H1 (cell line): ENCODE measurements around the gene PASK. TPM values are rescaled to one million over a fixed set of nuclear protein-coding genes. Genes with fewer than 3 reads are reported as not detected.

Experiments
- CTCF ChIA-PET: fragments of 300-600 bp; sonication (Branson Sonifier 250); formaldehyde crosslinking; loops from one replicate; lab custom pipeline; 2021; ENCODE audit not compliant: partially characterized antibody; lab: Charles Lee
- POLR2A ChIA-PET: fragments of 300-600 bp; sonication (Branson Sonifier 250); formaldehyde crosslinking; loops from one replicate; lab custom pipeline; 2021; ENCODE audit warnings: inconsistent platforms; ENCODE audit not compliant: partially characterized antibody; lab: Charles Lee
- DNase-seq, 2 experiments: peaks; one replicate each; pipeline versions ENCODE4 v3.0.0 to v3.0.0-alpha.2; 2010 to 2022; ENCODE audit warnings: low spot score in 2 of 2, low read depth in 1 of 2, mixed read lengths in 1 of 2
- FAIRE-seq: peaks from 2 replicates; lab custom pipeline; 2011; peaks lifted over from hg19 to GRCh38; lab: Jason Lieb, UNC
- H2AFZ ChIP-seq: 2 replicates; pipeline ENCODE4 v1.8.1; 2012; ENCODE audit warnings: low read length, inconsistent platforms
- H2AK5ac ChIP-seq: 2 replicates; pipeline ENCODE4 v1.6.1; 2013; ENCODE audit warnings: low read depth, low read length
- H2BK120ac ChIP-seq: replicated peaks from 2 replicates; pipeline ENCODE3; 2013; ENCODE audit warnings: low read depth, low read length, inconsistent platforms
- H2BK12ac ChIP-seq: 2 replicates; pipeline ENCODE4 v1.6.1; 2013; ENCODE audit warnings: low read depth, low read length
- H2BK15ac ChIP-seq: 2 replicates; pipeline ENCODE4 v1.6.1; 2013; ENCODE audit warnings: low read length
- H2BK20ac ChIP-seq: 2 replicates; pipeline ENCODE4 v1.6.1; 2013; ENCODE audit warnings: low read length
- H2BK5ac ChIP-seq: 2 replicates; pipeline ENCODE4 v1.6.1; 2013; ENCODE audit warnings: low read depth, low read length
- H3K14ac ChIP-seq: 2 replicates; pipeline ENCODE4 v1.6.1; 2013; ENCODE audit warnings: inconsistent platforms; ENCODE audit not compliant: insufficient read length
- H3K18ac ChIP-seq: 2 replicates; pipeline ENCODE4 v1.6.1; 2013; ENCODE audit warnings: low read length; ENCODE audit errors: extremely low read depth
- H3K23ac ChIP-seq: 2 replicates; pipeline ENCODE4 v1.6.1; 2013; ENCODE audit warnings: inconsistent platforms; ENCODE audit not compliant: insufficient read length
- H3K23me2 ChIP-seq: 2 replicates; pipeline ENCODE4 v1.6.1; 2013; ENCODE audit warnings: low read depth, low read length
- H3K27ac ChIP-seq: 2 replicates; pipeline ENCODE4 v1.6.1; 2011; ENCODE audit warnings: low read depth, low read length, inconsistent platforms
- H3K27me3 ChIP-seq, 4 experiments: replicated peaks in 1 of 4; 1 replicate in 1 of 4; 2 replicates in 3 of 4; pipeline versions ENCODE4 v1.6.1 to v1.8.1; 2011 to 2013; ENCODE audit warnings: low read length in 3 of 4, mild to moderate bottlenecking in 3 of 4, inconsistent platforms in 2 of 4, mixed read lengths in 2 of 4, moderate library complexity in 1 of 4; ENCODE audit not compliant: control insufficient read depth in 3 of 4, insufficient read depth in 3 of 4; ENCODE audit errors: extremely low read depth in 1 of 4
- H3K36me3 ChIP-seq, 4 experiments: 2 replicates each; pipeline versions ENCODE4 v1.6.1 to v1.8.1; 2011 to 2013; ENCODE audit warnings: mild to moderate bottlenecking in 4 of 4, low read length in 3 of 4, moderate library complexity in 2 of 4, control low read depth in 1 of 4, inconsistent platforms in 1 of 4; ENCODE audit not compliant: insufficient read depth in 4 of 4, control insufficient read depth in 2 of 4
- H3K4ac ChIP-seq: replicated peaks from 2 replicates; pipeline ENCODE3; 2013; ENCODE audit warnings: low read length, low read depth, mixed read lengths, inconsistent platforms; ENCODE audit not compliant: insufficient read length
- H3K4me1 ChIP-seq, 4 experiments: replicated peaks in 1 of 4; 1 replicate in 1 of 4; 2 replicates in 3 of 4; pipeline versions ENCODE4 v1.6.1 to v1.8.1; 2011 to 2013; ENCODE audit warnings: low read length in 3 of 4, inconsistent platforms in 2 of 4, mixed read lengths in 1 of 4; ENCODE audit not compliant: insufficient read depth in 4 of 4, control insufficient read depth in 3 of 4
- H3K4me2 ChIP-seq, 2 experiments: 2 replicates each; pipeline versions ENCODE4 v1.6.1 to v1.8.1; 2011 to 2013; ENCODE audit warnings: low read depth in 2 of 2, low read length in 2 of 2, control low read depth in 1 of 2, inconsistent platforms in 1 of 2, mild to moderate bottlenecking in 1 of 2; ENCODE audit not compliant: insufficient read depth in 1 of 2
- H3K4me3 ChIP-seq, 4 experiments: fragments of 200-600, 300-600 bp in 1 of 4; sonication (generic), shearing (Covaris generic), sonication (Bioruptor Twin) in 1 of 4; 2 replicates each; pipeline versions ENCODE4 v1.5.1 to v1.8.1; 2011 to 2016; ENCODE audit warnings: low read length in 4 of 4, low read depth in 3 of 4, control low read depth in 2 of 4, inconsistent platforms in 2 of 4, mild to moderate bottlenecking in 2 of 4, mixed read lengths in 1 of 4, moderate library complexity in 1 of 4; ENCODE audit not compliant: insufficient read depth in 2 of 4; ENCODE audit errors: extremely low read depth in 1 of 4
- H3K56ac ChIP-seq: replicated peaks from 2 replicates; pipeline ENCODE3; 2013; ENCODE audit warnings: low read depth, mild to moderate bottlenecking, mixed read lengths, low read length, inconsistent platforms; ENCODE audit not compliant: insufficient read length
- H3K79me1 ChIP-seq: 2 replicates; pipeline ENCODE4 v1.6.1; 2013; ENCODE audit warnings: low read depth, low read length, control low read depth
- H3K79me2 ChIP-seq, 2 experiments: 2 replicates each; pipeline versions ENCODE4 v1.6.1 to v1.8.1; 2012 to 2013; ENCODE audit warnings: low read length in 2 of 2, mild to moderate bottlenecking in 2 of 2, inconsistent platforms in 1 of 2; ENCODE audit not compliant: insufficient read depth in 2 of 2, control insufficient read depth in 1 of 2
- H3K9ac ChIP-seq, 4 experiments: replicated peaks in 1 of 4; 1 replicate in 1 of 4; 2 replicates in 3 of 4; pipeline versions ENCODE4 v1.6.1 to v1.8.1; 2011 to 2013; ENCODE audit warnings: low read depth in 3 of 4, low read length in 3 of 4, control low read depth in 2 of 4, mild to moderate bottlenecking in 2 of 4, moderate library complexity in 2 of 4, inconsistent platforms in 1 of 4; ENCODE audit errors: extremely low read depth in 1 of 4
- H3K9me3 ChIP-seq, 2 experiments: 2 replicates each; pipeline versions ENCODE4 v1.6.1 to v1.8.1; 2012 to 2013; ENCODE audit warnings: mild to moderate bottlenecking in 2 of 2, moderate library complexity in 2 of 2, control low read depth in 1 of 2, inconsistent platforms in 1 of 2, low read depth in 1 of 2, low read length in 1 of 2, mixed read lengths in 1 of 2; ENCODE audit not compliant: insufficient read depth in 2 of 2
- H4K20me1 ChIP-seq, 2 experiments: replicated peaks in 1 of 2; 2 replicates each; pipeline versions ENCODE3 to v1.8.1; 2011 to 2013; ENCODE audit warnings: inconsistent platforms in 2 of 2, low read length in 2 of 2, mild to moderate bottlenecking in 1 of 2; ENCODE audit not compliant: insufficient read depth in 2 of 2, control insufficient read depth in 1 of 2
- H4K5ac ChIP-seq: 2 replicates; pipeline ENCODE4 v1.6.1; 2013; ENCODE audit warnings: low read length, low read depth, mixed read lengths, inconsistent platforms; ENCODE audit not compliant: insufficient read length
- H4K8ac ChIP-seq: 2 replicates; pipeline ENCODE4 v1.8.0; 2013; ENCODE audit warnings: mild to moderate bottlenecking, moderate library complexity, low read length, inconsistent platforms; ENCODE audit not compliant: insufficient read depth; ENCODE audit errors: extremely low read depth
- H4K91ac ChIP-seq: replicated peaks from 2 replicates; pipeline ENCODE3; 2013; ENCODE audit warnings: low read length, mixed read lengths, inconsistent platforms; ENCODE audit not compliant: insufficient read length
- EP300 ChIP-seq, 2 experiments: IDR thresholded peaks; 1 replicate in 1 of 2; 2 replicates in 1 of 2; pipeline ENCODE4 v1.6.1; 2011 to 2012; ENCODE audit warnings: low read depth in 2 of 2, low read length in 2 of 2, mild to moderate bottlenecking in 2 of 2, borderline replicate concordance in 1 of 2, inconsistent platforms in 1 of 2, moderate library complexity in 1 of 2
- KDM5A ChIP-seq: fragments of 200-600 bp; IDR thresholded peaks from 2 replicates; pipeline ENCODE4 v1.7.1; 2012; ENCODE audit warnings: mild to moderate bottlenecking, low read length, inconsistent platforms, mixed read lengths
- PHF8 ChIP-seq: fragments of 200-600 bp; sonication (generic); conservative IDR thresholded peaks from 2 replicates; pipeline ENCODE4 v1.7.1; 2012; ENCODE audit warnings: low read depth, mild to moderate bottlenecking, inconsistent platforms, low read length, moderate library complexity
- POLR2A ChIP-seq, 2 experiments: IDR thresholded peaks; 1 replicate in 1 of 2; 2 replicates in 1 of 2; pipeline ENCODE4 v1.6.1; 2011; ENCODE audit warnings: low read depth in 2 of 2, low read length in 2 of 2, mild to moderate bottlenecking in 2 of 2; ENCODE audit errors: control extremely low read depth in 1 of 2
- SAP30 ChIP-seq: fragments of 300-600 bp; sonication (generic); IDR thresholded peaks from 2 replicates; pipeline ENCODE4 v1.7.1; 2012; ENCODE audit warnings: low read length, moderate library complexity, mild to moderate bottlenecking, inconsistent platforms; ENCODE audit not compliant: insufficient read depth, insufficient replicate concordance
- SIX5 ChIP-seq: IDR thresholded peaks from 2 replicates; pipeline ENCODE4 v1.6.1; 2011; ENCODE audit warnings: mild to moderate bottlenecking, low read depth, low read length
- SP1 ChIP-seq: IDR thresholded peaks from 2 replicates; pipeline ENCODE4 v1.6.1; 2011; ENCODE audit warnings: low read depth, low read length
- ZNF274 ChIP-seq: IDR thresholded peaks from 2 replicates; pipeline ENCODE4 v1.7.0; 2012; ENCODE audit warnings: low read length, borderline replicate concordance; ENCODE audit errors: extremely low read depth
- WGBS, 2 experiments: shearing (Covaris generic) in 1 of 2; methylation state at CpG; one replicate each; pipeline versions ENCODE4 v1.1.6 to v1.1.7; 2013 to 2015; ENCODE audit warnings: low lambda C conversion rate in 2 of 2, mixed read lengths in 2 of 2, inconsistent platforms in 1 of 2, low coverage in 1 of 2, missing lambda C conversion rate in 1 of 2; ENCODE audit not compliant: insufficient replicate concordance in 2 of 2, insufficient coverage in 1 of 2, insufficient read length in 1 of 2; ENCODE audit errors: extremely low coverage in 1 of 2, missing lambda C conversion rate in 1 of 2; 5-methylcytosine and 5-hydroxymethylcytosine counted together
- polyA plus RNA-seq, 7 experiments: library from polyadenylated mRNA; depleted of rRNA in 3 of 7; stranded (reverse) in 5 of 7; unstranded in 2 of 7; fragments of >200 nt in 5 of 7; fragments of 200-250 nt in 2 of 7; gene quantifications; 1 replicate in 5 of 7; 2 replicates in 1 of 7; 4 replicates in 1 of 7; pipeline versions ENCODE4 v1.2.1 to v1.2.3, GENCODE V29; 2011 to 2013; ENCODE audit warnings: missing spikeins in 2 of 7, mixed read lengths in 2 of 7
- total RNA-seq: library from RNA; stranded (reverse); fragmentation: NEBNext Ultra II Directional; extraction: Animal tissue kit (Norgen Biotek cat#: 25700); gene quantifications from 2 replicates; pipeline ENCODE4 v1.2.1, GENCODE V29; 2021

PASK gene
- total and polyA plus RNA-seq, 2 of the 8 experiments (the other 6 are each of a cell fraction or from before 2014, with no cell fraction given) = 20.5 to 66.1 TPM

DNA sequence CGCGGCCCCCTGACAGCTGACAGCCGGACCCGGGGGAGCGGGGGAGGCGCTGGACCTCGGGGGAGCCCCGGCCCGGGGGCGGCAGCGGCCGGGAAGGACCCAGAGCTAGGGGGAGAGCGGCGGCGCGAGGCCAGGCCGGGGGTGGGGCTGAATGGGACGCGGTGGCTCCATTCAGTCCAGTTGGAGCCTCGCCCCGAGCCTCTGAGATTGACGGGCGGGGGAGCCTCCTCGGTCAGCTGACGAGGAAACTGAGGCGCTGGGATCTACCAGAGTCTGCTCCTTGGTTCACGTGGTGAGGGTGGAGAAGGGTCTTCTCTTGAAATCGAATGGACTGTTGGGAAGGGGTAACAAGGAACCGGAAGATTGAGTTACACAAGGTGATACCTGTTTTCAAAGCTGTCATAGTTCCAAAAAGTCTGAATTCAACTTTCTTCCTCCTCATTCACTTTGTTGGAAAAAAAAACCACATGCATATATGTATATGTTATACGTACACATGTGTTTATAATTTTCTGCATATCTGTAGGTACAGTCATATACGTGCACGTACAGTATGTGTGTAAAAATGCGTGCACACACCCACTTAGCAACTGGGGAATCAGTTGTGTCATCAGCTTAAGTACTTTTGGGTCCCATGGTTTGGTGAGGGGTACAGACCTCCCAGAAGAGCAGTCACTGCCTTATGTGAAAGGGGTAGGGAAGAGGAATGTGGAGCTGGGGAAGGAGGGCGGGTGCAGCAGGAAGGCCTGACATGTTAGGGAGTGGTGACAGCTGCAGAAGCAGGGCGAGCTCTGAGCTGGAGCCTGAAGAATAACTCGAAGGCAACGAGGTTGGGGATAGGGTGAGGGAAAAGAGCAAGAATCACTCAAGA, 1.6 kb upstream of the PASK start:
- TF ChIP-seq KDM5A (0 out of 2 replicates have a peak, but pooled peaks have one; percentile 62), SAP30 (peak; percentile 62), SP1 (no peak), PHF8 (no peak), EP300 (IDR thresholded peaks at IDR 0.05; ENCODE audit: borderline replicate concordance in 1 of 2, low read depth in 2 of 2, low read length in 2 of 2) (no peak), ZNF274 (no peak), POLR2A (IDR thresholded peaks at IDR 0.05; ENCODE audit: control extremely low read depth in 1 of 2, low read depth in 2 of 2, low read length in 2 of 2) (no peak), SIX5 (no peak)
- H3K9ac ChIP-seq = peak overlapping the region in 3 of 4 experiments; percentile 41 to 76 (median 59); a peak in 4 of 7 replicates
- no peak overlapping the region for H2BK15ac ChIP-seq
- no peak overlapping the region for H3K56ac ChIP-seq
- H3K18ac ChIP-seq = no peak overlapping the region
- H3K23me2 ChIP-seq = peaks cover 6% of the 10 kb centered on the region; the same call in 1 of the 2 replicates
- CTCF ChIA-PET = interaction anchor here (0.9 to 3.2 kb wide), 3 partner anchors 17 to 236 kb away, joined by 3 to 15 read pairs (median 6); no protein-coding TSS in a partner anchor
- H4K5ac ChIP-seq = no peak overlapping the region
- FAIRE-seq (no peak), DNase-seq (no peak)
- H3K4me1 ChIP-seq = peaks cover 0 to 11% (median 7%) of the 10 kb centered on the region in 4 experiments; a peak in 6 of 7 replicates
- H3K23ac ChIP-seq = no peak overlapping the region
- peaks cover 0 to 30% of the 10 kb centered on the region in 2 experiments; a peak in 2 of 4 replicates for H3K79me2 ChIP-seq
- peak overlapping the region; percentile 39; the same call in 1 of the 2 replicates for H4K8ac ChIP-seq
- H3K9me3 ChIP-seq = no peaks in the 10 kb centered on the region
- WGBS, 2 experiments = 37% methylated on average over 16 of the region's 37 CpGs; no CpG with 5 or more reads in 1 of the 2 experiments
- H2AFZ ChIP-seq = no peak overlapping the region
- peak overlapping the region; percentile 71 to 78 for H3K4me2 ChIP-seq
- H4K20me1 ChIP-seq = peaks cover 1 to 11% of the 10 kb centered on the region in 2 experiments
- peaks cover 6% of the 10 kb centered on the region for H3K79me1 ChIP-seq
- H3K27me3 ChIP-seq = 0 out of 7 replicates have a peak, but pooled peaks cover 0 to 3% (median 2%) of the 10 kb centered on the region in 4 experiments
- no peak overlapping the region for H2BK20ac ChIP-seq
- H2BK5ac ChIP-seq = no peak overlapping the region
- POLR2A ChIA-PET = interaction anchor here (0.8 to 2.2 kb wide), 6 partner anchors 45 to 486 kb away, joined by 3 to 10 read pairs (median 3); partner anchors contain the start of genes ATG4B, MTERF4 and THAP4
- H3K14ac ChIP-seq = no peak overlapping the region
- no peak overlapping the region for H4K91ac ChIP-seq
- no peak overlapping the region for H2BK120ac ChIP-seq
- H3K4ac ChIP-seq = no peak overlapping the region
- H2AK5ac ChIP-seq = no peak overlapping the region
- H3K27ac ChIP-seq = no peak overlapping the region; the same call in 1 of the 2 replicates
- peaks cover 0 to 3% (median 0%) of the 10 kb centered on the region in 4 experiments; a peak in 2 of 8 replicates for H3K36me3 ChIP-seq
- peak overlapping the region; percentile 71 to 83 (median 79) for H3K4me3 ChIP-seq
- no peak overlapping the region for H2BK12ac ChIP-seq
